Measurements from ENCODE around the gene KLF16. TPM values are rescaled to one million over a fixed set of nuclear protein-coding genes. Genes with fewer than 3 reads are reported as not detected.

The KLF16 gene
- total and polyA plus RNA-seq, 9 of the 15 experiments (the other 6 are each of a cell fraction or from before 2014, with no cell fraction given) = 0.04 to 60.4 (median 6.8) TPM

GRCh38 chr19:1875646-1876495 lies 12.5 kb upstream of the KLF16 start (continued):
- TF ChIP-seq PKNOX1 (IDR thresholded peaks at IDR 0.05) (no peak), ZNF592 (IDR thresholded peaks at IDR 0.05) (peak; percentile 68; the same call in 1 of the 2 replicates), RBFOX2 (IDR thresholded peaks at IDR 0.05; ENCODE audit: low read depth, low read length) (peak; percentile 96), MEF2D (tag; conservative IDR thresholded peaks at IDR 0.05; ENCODE audit: low read depth) (no peak), TAF7 (tag; IDR thresholded peaks at IDR 0.05) (0 out of 2 replicates have a peak, but pooled peaks have one; percentile 3), JUN (IDR thresholded peaks at IDR 0.05; ENCODE audit: borderline replicate concordance, low read depth, low read length) (peak; percentile 81; the same call in 1 of the 2 replicates), JUN (CRISPR knock-in tag; IDR thresholded peaks at IDR 0.05; ENCODE audit: borderline replicate concordance) (peak; percentile 9; the same call in 1 of the 2 replicates), SAFB (IDR thresholded peaks at IDR 0.05; ENCODE audit: borderline replicate concordance, low read depth, low read length) (0 out of 2 replicates have a peak, but pooled peaks have one; percentile 10), ZNF280A (IDR thresholded peaks at IDR 0.05; ENCODE audit: low read depth, partially characterized antibody) (no peak), KDM2B (CRISPR knock-in tag; IDR thresholded peaks at IDR 0.05) (peak; percentile 77; the same call in 1 of the 2 replicates), SPI1 (IDR thresholded peaks at IDR 0.05; ENCODE audit: borderline replicate concordance, low read depth, low read length) (peak; percentile 92), HLTF (IDR thresholded peaks at IDR 0.05) (peak; percentile 72; the same call in 1 of the 2 replicates), TRIM24 (IDR thresholded peaks at IDR 0.05) (no peak), LCOR (CRISPR knock-in tag; IDR thresholded peaks at IDR 0.05) (0 out of 2 replicates have a peak, but pooled peaks have one; percentile 63), ZBTB43 (CRISPR knock-in tag; IDR thresholded peaks at IDR 0.05) (no peak), MBD2 (IDR thresholded peaks at IDR 0.05; ENCODE audit: borderline replicate concordance, low read depth) (no peak), ZNF224 (CRISPR knock-in tag; IDR thresholded peaks at IDR 0.05) (no peak), IFI16 (CRISPR knock-in tag; IDR thresholded peaks at IDR 0.05) (no peak)
